GM19193 (cell line): ENCODE results near the gene MX1.

Source experiments
- POLR2A ChIP-seq: IDR thresholded peaks from 4 replicates; pipeline ENCODE4 v1.6.1; 2011; ENCODE audit not compliant: insufficient read depth, insufficient read length; ENCODE audit errors: extremely low read depth

The MX1 gene

DNA sequence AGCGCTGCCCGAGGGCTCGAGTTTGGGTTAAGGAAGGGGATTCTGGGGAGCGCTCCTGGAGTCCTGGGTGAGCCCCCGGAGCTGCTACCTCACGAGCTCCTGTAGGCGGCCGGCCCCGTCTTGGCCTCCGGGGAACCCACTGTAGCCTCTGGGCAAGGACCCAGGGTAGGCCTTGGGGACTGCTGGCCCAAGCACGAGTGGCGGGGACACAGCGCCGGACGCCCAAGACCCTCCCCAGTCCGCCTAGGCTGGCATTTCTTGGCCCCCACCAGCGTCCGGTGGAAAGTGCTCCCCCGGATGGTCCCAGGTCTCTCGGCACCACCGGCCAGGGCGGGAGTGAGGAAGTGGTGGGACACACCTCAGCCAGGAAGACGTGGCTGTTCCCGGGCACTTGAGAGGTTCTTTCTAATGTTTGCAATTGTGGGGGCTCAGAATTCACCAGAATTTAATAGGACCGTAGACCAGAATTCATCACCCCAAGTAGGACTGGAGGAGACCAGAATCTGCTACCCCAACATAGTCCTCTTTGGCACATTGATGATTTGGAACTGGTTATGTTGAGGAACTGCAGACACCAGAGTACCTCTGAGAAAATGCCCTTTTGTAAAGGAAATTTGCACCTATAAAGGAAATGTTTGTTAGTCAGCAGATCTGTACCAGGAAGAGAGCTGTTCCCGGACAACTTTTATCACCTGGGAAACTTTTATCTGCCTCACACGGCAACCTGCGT, 82.5 kb downstream of the MX1 start:
- no peak for TF ChIP-seq POLR2A
